Prostate gland (tissue), 2 donors: Measurements from ENCODE around the gene DPP9. TPM values are rescaled to one million over a fixed set of nuclear protein-coding genes. Genes with fewer than 3 reads are reported as not detected.

ENCODE experiments used
- DNase-seq: peaks from one replicate; pipeline ENCODE4 v3.0.0-alpha.2; 2019; ENCODE audit warnings: low spot score
- H3K27ac ChIP-seq, 2 donors: fragments of 200-600 bp; sonication (generic); 2 replicates each; pipeline ENCODE4 v1.5.1; 2017 to 2019
- H3K27me3 ChIP-seq: fragments of 200-600 bp; sonication (generic); replicated peaks from 2 replicates; pipeline ENCODE4 v1.5.1; 2019; ENCODE audit not compliant: insufficient read depth
- H3K36me3 ChIP-seq, 2 donors: fragments of 200-600 bp; sonication (generic); 1 replicate in 1 of 2; 2 replicates in 1 of 2; pipeline versions ENCODE4 v1.5.1 to v1.8.1; 2017 to 2019
- H3K4me1 ChIP-seq: fragments of 200-600 bp; sonication (generic); replicated peaks from 2 replicates; pipeline ENCODE4 v1.5.1; 2019
- H3K4me3 ChIP-seq, 2 donors: fragments of 200-600 bp; sonication (generic); 2 replicates each; pipeline ENCODE4 v1.5.1; 2017 to 2019
- H3K9me3 ChIP-seq: fragments of 200-600 bp; sonication (generic); 2 replicates; pipeline ENCODE4 v1.5.1; 2017
- CTCF ChIP-seq, 4 experiments: fragments of 200-600 bp in 2 of 4; fragments of 450-650 bp in 2 of 4; sonication (generic) in 2 of 4; IDR thresholded peaks; 1 replicate in 3 of 4; 2 replicates in 1 of 4; pipeline ENCODE4 v1.5.1; 2016 to 2019; ENCODE audit warnings: antibody characterized with exemption in 4 of 4, mild to moderate bottlenecking in 2 of 4, moderate library complexity in 2 of 4
- POLR2A ChIP-seq: fragments of 450-650 bp; IDR thresholded peaks from one replicate; pipeline ENCODE4 v1.6.1; 2016; ENCODE audit warnings: antibody characterized with exemption, mild to moderate bottlenecking
- POLR2AphosphoS5 ChIP-seq: sonication (generic); formaldehyde crosslinking; IDR thresholded peaks from one replicate; pipeline ENCODE4 v1.6.1; 2017; ENCODE audit warnings: antibody characterized with exemption
- WGBS: methylation state at CpG from one replicate; pipeline ENCODE4 v1.1.5; 2018; 5-methylcytosine and 5-hydroxymethylcytosine counted together
- intact Hi-C: fragments of 100-400 bp; cut with DNase I; formaldehyde crosslinking; loops from one replicate; pipeline ENCODE4 v1.14.2; 2022
- total RNA-seq, 2 donors: library from RNA; depleted of rRNA; stranded (reverse); fragments of >200 nt; gene quantifications; one replicate each; pipeline ENCODE4 v1.1.0, GENCODE V29; 2016

Gene DPP9
- total RNA-seq, 2 donors from 2014 or later: 53.5 to 116 TPM

GRCh38 chr19:4649392-4650047 is 74.1 kb downstream of the DPP9 start:
- TF ChIP-seq CTCF (IDR thresholded peaks at IDR 0.05): no peak
- Histone ChIP-seq H3K9me3 (no peaks in the 10 kb centered on the region), H3K4me1 (no peaks in the 10 kb centered on the region), H3K27me3 (no peaks in the 10 kb centered on the region), H3K36me3 (no peaks in the 10 kb centered on the region), H3K4me3 (no peak overlapping the region), H3K27ac (no peak overlapping the region)
- 82% methylated on average over 19 of the region's 19 CpGs for WGBS
- intact Hi-C loops: no loop called here
- DNase-seq: no peak

- H3K4me1 ChIP-seq: no peaks in the 10 kb centered on the region
- H3K27ac ChIP-seq: peak overlapping the region in 1 of 2 donors; percentile 16
- H3K36me3 ChIP-seq: no peaks in the 10 kb centered on the region
- DNase-seq: no peak
- intact Hi-C loops: no loop called here
- TF ChIP-seq CTCF (IDR thresholded peaks at IDR 0.05): peak in 1 of 4 experiments; percentile 15
- TF ChIP-seq POLR2AphosphoS5: peak; percentile 37
- TF ChIP-seq POLR2A: no peak
- 74% methylated on average over 19 of the region's 20 CpGs for WGBS
- no peaks in the 10 kb centered on the region for H3K9me3 ChIP-seq
- H3K4me3 ChIP-seq: no peak overlapping the region
- no peaks in the 10 kb centered on the region for H3K27me3 ChIP-seq
Observed at GRCh38 chr19:4647676-4648644, 75.7 kb downstream of the DPP9 start.

GRCh38 chr19:4645718-4646117 is 77.9 kb downstream of the DPP9 start:
- Histone ChIP-seq H3K27ac (no peak overlapping the region), H3K27me3 (no peaks in the 10 kb centered on the region), H3K4me3 (no peak overlapping the region), H3K4me1 (no peaks in the 10 kb centered on the region), H3K36me3 (no peaks in the 10 kb centered on the region), H3K9me3 (no peaks in the 10 kb centered on the region)
- intact Hi-C loops: no loop called here
- 73% methylated on average over 4 of the region's 4 CpGs for WGBS
- no peak for DNase-seq
- no peak for TF ChIP-seq POLR2A
- TF ChIP-seq POLR2AphosphoS5: no peak
- TF ChIP-seq CTCF (IDR thresholded peaks at IDR 0.05): no peak

- Histone ChIP-seq H3K27ac (no peak overlapping the region), H3K4me3 (no peak overlapping the region), H3K27me3 (no peaks in the 10 kb centered on the region), H3K9me3 (no peaks in the 10 kb centered on the region), H3K36me3 (no peaks in the 10 kb centered on the region), H3K4me1 (no peaks in the 10 kb centered on the region)
- intact Hi-C loops: no loop called here
- TF ChIP-seq POLR2AphosphoS5 (no peak), CTCF (IDR thresholded peaks at IDR 0.05) (no peak), POLR2A (no peak)
- no peak for DNase-seq
- 89% methylated on average over 6 of the region's 6 CpGs for WGBS
Observed at GRCh38 chr19:4642625-4643024, 81.0 kb downstream of the DPP9 start.
